GM19452 (cell line): ENCODE data around the gene EEIG1.
A peak's percentile ranks its signal among the peaks of the same experiment; 100 is the strongest.

Experiments used
- ATAC-seq: cut with Tn5 transposase; IDR thresholded peaks from one replicate; pipeline ENCODE4 v1.9.1; 2021; ENCODE audit not compliant: unreplicated experiment

EEIG1 gene

DNA sequence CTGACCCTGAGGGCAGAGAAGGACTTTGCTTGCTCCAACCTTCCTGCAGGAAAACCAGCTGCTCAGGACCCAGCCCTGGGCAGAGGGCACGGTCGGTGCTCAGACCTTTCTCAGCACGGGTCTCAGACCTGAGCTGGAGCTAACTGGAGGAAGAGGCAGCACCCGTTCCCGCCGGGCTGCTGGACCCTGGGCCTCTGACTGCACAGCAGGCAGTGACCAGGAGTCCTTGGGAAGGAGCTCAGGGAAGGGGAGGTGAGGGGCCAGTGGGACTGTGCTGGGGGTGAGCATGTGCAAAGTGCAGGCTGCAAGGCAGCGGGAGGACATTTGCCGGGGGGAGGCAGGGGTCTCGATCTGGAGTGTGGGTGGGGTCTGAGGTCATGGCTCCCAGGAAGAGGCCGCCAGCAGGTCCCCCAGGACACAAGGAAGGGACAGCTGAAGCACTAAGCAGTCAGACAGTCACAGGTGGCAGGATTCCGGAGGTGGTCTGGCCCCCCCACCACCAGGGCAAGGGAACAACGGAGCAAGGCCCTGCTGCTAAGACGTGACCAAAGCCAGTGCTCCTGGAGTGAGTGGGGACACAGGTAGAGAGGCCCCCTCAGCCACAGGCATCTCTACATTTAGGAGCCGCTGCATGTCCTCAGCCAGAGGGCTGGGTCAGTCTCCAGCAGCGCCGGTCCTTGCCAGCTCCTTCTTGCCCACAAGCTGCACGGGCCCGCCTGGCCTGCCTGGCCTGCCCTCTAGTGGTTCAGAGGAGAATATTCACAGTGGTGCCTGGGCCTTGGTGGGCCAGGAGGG, 38.4 kb downstream of the EEIG1 start:
- no peak for ATAC-seq

DNA sequence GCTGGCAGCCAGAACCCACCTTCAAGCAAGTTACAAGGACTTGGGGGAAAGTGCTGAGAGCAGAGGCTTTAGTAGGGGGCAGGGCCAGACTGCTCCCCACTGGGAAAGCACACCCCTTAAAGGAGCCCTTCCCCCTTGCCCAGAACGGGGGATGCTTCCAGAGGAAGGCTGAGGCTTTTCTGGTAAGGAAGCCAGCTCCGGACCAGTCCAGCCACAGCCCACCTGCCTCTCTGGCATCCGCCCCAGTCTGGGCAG, 38.9 kb downstream of the EEIG1 start:
- ATAC-seq, result no peak

DNA sequence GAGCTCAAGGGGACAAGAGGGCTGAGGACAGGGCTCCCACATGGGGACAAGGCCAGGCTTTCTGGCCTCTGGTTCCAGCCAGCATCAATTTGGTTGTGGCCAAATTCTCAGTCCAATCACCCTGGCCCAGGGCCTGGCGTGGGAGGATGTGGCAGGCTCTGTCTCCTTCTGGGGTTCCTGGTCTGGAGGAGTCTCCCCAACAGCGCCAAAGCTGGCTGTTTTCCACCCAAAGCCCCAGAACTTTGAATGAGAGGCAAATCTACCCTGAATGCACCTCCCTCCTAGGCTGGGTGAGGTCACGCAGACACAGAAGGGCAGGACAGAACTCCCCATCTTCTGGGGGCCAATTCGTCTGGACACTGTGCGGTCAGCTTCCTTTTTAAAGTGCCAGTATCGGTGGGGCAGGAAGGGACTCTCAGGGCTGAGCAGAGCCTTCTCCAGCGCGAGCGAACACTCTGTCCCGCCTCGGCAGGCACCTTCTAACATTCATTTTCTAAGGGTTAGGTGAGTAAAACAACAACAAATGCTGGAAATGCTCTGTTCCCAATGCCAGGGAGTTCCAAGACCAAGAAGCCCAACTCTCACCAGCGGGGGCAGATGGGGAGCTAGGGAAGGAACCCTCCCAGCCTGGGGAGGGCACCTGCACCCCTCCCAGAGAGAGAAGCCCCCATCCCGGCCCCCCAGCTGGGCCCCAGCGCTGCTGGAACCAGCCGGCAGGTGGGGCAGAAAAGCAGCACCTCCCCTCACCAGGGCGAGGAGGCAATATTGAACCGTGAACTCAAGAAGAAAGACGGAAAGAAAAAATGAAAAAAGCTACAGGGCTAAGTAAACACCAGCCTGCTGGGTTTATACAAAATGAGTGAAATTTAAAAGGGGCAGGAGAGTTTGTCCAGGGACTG, 39.5 kb downstream of the EEIG1 start:
- no peak for ATAC-seq

DNA sequence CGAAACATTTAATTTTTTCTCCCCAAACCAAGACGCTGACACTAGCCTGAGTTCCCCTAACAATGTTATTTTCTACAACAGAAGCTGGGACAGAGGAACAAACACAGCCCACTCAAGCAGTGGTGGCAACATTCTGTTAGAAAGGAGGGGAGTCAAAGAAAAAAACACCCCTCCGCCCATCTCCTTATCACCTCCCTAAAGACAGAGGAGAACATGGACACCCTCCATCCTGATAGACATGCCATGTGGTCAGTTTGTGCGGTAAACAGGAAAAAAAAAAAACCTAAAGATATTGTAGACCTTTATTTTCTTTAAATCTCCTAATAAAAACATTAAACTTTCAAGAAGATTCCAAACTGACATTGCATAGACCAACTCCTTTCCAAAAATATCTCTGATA, 40.2 kb downstream of the EEIG1 start:
- no peak for ATAC-seq

DNA sequence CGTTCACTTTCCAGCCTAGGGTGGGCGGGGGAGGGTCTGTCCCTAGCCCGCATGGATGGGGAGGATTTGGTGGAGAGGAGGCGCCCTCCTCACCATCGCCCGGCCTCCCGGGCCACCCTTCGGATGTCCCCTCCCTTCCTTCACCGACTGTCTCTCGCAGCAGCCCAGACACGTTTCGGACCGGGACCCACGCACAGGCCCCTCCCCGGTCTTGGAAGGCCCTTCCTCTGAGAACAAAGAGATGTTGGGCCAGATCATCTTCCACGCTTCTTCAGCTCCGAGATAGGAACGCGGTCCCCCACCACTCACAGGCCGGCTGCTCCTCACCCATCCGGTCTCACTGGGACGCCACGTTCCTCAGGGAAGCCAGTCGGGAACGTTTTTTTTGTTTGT, 42.5 kb downstream of the EEIG1 start:
- no peak for ATAC-seq

DNA sequence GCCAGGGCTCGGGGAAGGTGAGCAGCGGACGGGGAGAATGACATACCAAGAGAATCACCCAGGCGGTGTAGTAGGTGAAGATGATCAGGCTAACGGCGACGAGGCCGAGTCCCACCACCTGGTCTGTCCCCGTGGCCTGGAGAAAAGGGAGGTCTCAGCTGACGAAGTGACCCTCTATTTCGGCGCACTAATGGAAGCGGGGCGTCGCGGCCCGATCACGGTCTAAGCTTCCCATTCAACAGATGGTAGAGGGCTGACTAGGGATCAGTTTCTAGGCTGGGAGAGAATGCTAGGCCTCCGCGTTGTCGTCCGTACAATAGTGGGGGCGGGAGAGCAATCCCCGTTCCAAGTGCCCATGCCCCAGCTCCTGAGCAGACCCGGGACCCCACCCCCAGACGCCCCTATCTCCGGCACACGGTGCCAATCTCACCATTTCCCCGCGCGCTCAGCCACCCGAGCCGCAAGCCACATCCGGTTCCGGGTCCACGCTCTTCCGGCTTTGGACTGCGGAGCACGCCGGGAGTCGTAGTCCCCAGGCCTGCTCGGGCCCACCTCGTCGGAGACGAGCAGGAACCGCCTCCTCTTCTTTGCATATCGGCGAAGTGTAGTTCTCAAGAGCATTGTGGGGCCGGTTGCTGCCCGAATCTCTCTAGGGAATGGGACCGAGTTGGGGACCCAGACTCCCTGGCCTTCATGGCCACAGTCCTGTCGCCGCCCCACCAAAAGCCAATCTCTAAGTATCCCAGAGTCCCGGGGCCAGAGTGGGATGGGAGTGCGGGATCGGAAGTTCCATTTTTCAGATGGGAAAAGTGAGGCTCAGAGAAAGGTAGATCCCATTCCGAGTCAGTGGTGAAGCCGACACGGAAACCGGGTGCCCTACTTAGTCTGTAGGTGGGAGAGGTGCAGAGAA, 43.1 kb downstream of the EEIG1 start, which contains the start of gene DPM2:
Gene DPM2 (minus strand): TSS at position 467 of the 910 bp plus-strand sequence. CDS start 34 bp downstream, at position 433.
- ATAC-seq, result peak; percentile 92

DNA sequence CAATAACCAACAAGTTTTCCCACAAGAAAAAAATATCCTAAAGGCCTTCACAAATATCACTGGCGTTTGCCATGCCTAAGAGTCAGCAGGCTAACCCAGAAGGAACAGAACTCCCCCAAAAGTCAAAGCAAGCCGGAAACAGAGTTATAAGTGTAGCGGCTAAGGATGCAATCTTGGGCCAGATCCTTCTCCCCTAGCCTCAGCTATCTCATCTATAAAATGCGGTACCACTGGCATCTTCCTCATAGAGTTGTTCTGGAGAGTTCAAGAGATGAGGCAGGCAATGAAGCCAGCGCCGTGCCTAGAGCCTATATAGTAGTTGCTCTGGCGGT, 43.8 kb downstream of the EEIG1 start:
- no peak for ATAC-seq

DNA sequence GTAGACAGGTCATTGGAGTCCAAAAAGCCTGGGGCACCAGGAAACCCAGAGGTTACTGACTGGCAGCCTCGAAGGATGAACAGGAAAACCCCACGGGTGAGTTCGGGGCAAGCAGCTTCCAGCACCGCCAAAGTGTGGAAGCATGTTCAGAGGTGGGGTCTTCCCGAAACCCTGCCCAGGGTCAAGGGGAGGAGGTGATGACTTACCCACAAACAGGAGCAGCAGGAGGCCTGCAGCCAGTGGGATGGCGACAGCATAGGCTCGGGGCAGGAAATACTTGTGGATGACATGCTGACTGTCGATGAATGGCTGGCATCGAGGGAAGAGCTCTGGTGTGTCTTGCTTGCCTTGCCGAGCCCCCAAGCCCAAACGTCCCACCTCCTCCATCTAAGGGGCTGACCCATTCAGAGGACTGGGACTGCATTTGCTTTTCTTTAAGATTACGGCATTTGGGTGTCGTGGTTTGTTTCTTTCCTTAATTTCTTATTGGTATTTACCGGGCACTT, 44.4 kb downstream of the EEIG1 start:
- ATAC-seq, result no peak

DNA sequence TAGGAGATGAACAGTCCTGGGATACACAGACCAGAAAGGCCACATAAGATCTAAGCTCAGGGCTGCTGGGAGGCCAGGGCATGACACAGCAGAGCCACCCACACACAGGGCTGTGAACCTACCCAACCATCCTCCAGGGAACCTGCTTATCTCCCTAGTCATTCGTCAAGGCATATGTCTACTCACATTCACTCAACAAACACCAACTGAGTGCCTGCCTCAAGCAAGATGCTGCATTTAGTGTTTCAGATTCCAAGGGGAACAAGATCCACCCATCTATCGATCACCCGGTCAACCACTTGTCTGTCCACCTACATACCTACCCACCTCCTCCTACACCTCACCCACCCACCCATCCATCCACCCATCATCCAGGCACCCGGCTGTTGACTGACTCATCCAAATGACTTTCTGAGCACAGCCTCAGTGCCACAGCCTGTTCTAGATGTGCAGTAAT, 45.0 kb downstream of the EEIG1 start:
- ATAC-seq, result no peak

DNA sequence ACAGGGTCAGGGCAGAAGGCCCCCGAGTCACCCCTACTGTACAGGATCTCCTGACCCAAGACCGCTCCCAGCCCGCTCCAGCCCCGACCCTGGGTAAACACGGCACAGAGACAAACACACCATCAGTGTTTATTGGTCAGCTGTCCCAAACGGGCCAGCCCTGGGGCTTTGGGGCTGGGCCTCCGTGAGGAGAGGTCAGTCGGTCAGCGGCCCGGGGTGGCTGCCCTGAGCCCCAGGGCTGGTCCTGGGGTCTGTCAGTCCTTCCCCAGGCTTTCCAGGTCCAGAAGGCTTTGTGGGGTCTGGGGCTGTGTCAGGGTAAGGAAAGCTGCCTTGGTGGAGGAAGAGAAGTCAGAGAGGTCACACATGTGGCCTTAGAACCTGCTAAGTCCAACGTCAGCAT, 45.8 kb downstream of the EEIG1 start:
- no peak for ATAC-seq

DNA sequence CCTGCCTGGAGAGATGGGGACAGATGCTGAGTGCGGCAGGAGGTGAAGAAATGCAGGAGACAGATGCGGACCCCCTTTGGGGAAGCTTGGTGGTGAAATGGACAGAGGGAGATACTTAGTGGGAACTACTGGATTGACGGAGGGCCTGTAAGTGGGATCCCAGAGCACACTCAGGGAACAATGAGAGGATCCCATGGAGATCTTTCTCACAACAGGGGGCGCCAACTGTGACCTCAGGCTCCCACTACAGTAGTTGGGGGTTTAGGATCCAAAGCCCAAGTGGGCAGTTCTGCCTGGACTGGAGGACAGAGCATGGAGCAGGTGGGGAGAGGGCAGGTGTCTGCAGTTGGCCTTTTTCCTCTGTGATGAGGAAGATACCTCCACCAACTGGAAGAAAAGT, 46.5 kb downstream of the EEIG1 start:
- no peak for ATAC-seq

DNA sequence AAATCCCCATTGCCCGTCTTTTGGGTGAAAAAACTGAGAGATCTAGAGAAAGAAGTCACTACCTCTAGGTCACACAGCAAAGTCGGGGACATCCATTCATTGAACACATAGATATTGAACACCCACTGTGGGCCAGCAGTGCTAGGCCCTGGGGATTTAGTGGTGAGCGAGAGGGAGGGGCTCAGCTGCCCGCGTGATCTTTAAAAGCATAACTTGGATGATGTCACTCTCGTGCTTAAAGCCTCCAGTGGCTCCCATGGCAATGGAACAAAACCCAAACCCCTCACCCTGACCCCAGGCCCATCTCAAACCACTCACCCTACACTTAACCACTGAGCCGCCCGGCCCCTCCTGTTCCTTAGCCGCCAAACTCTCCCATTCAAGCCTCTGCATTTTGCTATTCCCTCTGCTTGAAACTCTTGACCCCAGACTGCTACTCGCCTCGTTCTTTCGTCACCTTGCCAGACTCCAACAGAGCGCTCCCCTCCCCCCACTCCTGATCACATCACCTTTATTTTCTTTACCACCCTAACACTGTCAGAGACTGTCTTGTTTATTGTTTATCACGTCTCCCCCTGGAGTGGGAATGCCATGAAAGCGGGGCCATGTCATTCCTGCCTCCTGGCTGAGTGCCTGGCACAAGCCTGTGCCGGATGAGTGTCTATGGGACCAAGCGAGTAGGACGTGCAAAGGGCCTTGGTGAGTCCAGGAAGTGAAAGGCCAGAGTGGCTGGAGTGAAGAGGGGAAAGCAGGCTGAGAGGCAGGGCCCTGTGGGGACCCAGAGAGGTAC, 49.5 kb downstream of the EEIG1 start:
- peak; percentile 33 for ATAC-seq
